DMS153 treated with DMSO at 0.1 percent for 48 hours (cell line): ENCODE data around the gene DBH.
"Not testable (repeated sequence)": the region's sequence is repeated elsewhere in the genome, so short reads cannot be mapped to it uniquely, and the experiment has no call there.

Experiments
- DNase-seq: peaks from one replicate; lab custom pipeline; 2025; ENCODE audit not compliant: unreplicated experiment; lab: John Stamatoyannopoulos, UW

The DBH gene

DNA sequence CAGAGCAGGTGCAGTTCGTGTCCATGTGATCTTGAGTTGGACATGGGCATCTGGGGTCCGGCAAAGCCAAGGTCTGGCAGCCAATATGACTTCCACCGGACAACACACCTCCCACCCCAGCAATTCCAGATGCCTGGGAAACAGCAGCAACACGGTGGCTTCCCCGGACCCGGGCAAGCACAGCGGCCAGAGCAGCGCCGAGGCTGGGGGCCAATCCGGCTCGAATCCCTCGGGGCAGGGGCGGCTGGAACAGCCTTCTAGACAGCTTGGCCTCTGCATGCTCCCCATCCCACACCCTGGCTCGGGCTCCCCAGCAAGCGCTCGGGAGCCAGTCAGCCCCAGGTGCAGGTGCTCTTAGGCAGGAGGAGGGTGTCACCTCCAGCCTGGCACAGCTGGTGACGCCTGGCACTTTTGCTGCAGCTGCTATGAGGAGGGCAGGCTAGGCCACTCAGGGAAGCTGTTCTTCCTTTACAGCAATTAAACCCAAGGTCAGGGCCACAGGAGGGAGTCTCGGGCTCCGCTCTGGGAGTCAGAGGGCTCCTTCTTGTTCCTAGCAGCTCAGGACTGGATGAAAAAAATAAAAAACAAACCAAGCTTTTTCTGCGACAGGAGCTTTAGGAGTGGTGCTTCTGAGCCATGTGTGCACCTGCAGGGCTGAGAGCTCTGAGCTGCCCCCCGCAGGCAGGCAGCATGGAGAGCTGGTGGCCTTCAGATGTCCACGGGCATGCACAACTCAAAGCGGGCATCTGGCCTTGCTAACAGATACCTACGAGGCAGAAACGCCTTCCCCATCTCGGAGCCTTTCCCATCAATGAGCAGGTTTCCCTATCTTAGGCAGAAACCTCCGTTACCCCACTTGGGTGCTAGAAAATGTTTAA is 28.2 kb downstream of the DBH start:
- no peak for DNase-seq

DNA sequence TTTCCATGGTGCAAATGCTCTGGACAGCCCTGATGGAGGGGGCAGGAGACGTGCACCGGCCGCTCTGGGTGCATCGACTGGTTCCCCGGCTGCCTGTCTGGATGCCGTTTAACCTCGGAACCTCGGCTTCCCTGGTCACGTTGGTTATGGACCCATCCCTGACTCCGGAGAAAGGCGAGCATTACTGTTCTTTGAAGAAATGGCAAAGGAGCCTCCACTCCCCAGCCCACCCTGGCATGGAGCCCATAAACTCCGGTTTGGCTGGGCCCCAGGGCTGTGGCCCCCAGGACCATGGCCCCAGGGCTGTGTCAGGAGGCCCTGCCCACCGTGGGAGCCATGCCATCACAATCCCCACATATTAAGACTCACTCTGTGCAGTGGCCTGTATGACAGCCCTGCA is 28.9 kb downstream of the DBH start:
- DNase-seq: no peak

DNA sequence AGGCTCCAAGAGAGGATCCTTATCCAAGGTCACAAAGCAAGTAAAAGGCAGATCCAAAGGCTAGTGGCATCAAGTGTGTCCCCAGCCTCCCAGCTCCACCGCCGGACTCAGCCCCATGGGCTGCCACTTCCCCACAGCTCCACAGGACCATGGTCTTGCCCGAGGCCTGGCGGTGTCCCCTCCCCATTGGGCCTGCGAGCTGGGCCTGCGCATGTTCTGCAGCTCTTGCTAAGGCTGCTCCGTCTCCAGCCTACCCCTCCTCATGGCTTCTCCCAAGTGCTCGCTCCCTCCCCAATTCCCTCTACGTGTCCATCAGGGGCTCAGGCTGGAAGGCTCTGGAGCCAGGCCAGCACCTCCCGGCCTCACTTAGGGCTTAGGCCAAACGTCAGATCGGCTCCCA is 29.4 kb downstream of the DBH start:
- no peak for DNase-seq

DNA sequence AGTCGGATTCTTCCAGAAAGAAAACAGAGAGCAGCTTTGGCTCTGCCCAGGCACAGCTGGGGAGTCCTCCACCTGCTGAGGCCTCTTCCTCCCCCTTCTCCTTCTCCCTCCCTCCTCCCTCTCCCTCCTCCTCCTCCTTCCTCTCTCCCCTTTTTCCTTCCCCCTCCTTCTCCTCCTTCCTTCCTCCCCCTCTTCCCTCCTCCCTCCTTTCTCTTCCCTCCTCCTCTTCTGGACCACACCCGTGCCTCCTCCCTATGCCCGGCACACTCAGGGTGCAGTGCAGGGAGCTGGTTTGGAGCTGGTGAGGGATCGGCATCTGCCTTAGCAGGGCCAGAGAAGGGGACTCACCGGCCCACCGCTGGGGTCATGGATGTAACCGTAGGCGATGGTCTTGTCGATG is 30.2 kb downstream of the DBH start:
- no peak for DNase-seq

DNA sequence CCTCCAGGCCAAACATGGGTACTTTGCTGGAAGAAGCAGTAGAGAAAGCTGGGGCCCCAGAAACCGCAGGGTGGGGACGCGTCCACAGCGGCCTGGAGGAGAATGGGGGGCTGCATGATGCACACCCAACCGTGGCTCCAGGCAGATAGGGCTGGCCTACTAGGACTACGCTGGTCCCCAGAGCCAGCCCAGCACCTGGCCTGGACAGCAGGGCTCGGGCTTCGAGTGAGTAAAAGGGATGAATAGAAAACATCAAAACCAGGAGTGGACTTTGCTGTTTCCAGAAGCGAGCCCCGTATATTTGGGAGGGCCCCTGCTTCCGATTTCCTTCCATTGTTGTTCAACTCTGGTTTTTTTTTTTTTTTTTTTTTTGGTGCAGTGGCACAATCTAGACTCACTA is 30.7 kb downstream of the DBH start:
- DNase-seq: no peak

DNA sequence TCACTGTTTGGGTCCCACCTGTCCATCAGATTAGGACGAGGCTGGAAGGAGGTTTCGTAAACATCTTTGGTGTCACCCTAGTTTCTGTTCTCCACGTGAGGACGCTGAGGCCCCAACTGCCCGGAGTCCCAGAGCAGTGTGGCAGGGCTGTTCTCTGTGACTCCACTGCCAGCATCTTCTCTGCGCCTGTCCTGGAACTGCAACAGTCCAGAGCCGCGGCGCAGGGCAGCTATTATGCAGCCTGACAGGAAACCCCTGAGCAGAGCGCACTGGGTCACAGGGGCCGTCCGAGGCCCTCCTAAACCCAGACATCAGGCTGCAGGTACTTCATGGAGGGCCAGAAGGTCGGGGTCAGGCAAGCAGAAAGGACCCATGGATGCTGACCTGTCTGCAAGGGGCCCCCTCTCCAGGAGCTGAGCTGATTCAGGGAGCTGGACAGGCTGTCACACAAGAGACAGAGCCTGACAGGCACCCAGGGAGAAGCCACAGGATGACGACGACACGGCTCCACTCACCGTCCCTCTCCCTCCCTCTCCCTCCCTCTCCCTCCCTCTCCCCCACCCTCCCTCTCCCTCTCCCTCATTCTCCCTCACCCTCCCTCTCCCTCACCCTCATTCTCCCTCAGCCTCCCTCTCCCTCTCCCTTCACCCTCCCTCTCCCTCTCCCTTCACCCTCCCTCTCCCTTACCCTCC is 31.7 kb downstream of the DBH start:
- DNase-seq: no peak

DNA sequence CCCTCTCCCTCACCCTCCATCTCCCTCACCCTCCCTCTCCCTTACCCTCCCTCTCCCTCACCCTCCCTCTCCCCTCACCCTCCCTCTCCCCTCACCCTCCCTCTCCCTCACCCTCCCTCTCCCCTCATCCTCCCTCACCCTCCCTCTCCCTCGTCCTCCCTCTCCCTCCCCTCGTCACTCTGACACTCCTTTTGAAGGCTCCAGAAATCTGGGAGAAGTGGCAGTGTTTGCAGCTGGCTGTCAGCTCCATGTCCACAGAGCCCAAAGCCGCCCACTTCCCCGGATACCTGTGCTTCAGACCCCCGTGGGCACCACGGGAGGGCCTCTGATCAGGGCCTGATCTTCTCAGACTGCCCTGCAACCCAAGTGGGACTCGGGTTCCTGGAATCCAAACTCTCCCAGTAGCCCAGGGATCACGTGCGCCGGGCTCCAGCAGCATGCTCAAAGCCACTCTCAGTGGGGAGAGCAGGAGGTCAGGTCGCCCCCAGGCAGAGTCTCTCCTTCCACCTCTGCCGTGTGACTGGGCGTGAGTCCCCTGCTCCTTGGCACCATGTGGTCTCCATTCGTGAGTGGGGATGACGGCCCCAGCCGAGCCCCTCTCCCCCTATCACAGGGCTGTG is 33.1 kb downstream of the DBH start:
- no peak for DNase-seq

DNA sequence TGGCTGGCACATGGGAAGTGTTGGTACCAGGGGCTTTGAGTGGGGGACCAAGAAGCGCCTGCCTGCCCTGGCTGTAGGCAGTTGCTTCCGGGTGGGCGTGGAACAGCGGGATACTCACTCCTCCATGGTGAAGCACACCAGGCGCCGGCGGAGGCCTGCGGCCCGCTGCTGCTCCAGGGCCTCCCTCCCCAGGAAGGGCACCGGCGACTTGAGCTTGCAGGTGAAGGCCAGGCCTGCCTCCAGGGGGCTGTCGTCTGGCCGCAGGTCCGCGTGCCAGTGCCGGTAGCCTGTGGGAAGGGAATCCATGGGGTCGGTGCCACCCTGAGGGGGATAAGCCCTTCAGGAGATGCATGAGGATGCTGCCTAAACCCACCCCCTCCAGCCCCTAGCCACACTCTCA is 34.3 kb downstream of the DBH start:
- DNase-seq: no peak

DNA sequence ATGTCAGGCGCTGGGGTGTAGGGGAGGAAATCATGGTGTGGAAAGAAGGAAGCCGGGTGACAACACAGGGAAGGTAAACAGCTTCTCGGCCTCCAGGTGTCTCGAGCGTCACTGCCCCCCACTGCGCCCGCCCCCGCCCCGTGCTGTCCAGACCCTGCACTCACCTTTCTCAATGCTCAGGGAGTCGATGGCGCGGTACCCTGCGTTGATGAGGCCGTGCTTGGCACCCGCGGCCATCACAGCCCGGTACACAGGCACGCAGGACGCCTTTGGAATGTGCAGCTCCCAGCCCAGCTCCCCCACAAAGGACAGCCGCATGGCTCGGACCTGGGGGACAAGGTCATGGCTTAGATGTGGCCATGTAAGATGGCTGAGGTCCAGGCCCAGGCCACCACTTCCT is 35.2 kb downstream of the DBH start:
- DNase-seq: no peak

DNA sequence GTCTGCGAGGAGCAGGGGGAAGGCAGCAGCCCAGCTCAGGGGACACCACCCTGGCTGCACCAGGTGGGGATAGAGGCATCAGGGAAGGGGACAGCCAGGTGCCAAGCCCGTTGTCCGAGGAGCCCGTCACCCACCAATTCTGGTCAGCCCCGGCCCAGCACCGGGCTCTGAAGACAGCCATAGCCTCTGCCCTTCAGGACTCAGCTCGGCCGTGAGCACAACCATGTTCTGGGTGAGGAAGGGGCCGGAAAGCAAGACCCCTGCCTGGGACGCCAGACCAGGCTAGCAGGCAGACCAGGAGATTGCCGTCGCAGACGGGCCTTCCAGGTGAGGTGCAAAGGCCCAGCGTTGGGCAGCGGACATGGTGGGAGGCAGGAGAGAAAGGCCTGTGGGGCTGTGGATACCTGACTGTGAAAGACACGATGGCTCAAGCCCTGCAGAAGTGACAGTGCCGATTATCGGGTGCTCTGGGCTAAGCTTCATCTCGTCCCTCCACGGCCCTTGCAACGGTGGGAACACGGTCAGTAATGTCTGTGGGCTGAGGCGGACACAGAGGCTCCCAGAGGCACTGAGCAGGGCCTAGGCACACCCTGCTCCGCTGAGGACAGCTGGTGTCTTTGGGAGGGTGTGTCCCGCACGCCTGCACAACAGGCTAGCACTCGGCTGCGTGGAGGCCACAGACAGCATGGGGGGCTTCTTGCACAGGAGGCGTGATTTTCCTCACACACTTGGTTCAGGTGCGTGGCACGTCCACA is 36.5 kb downstream of the DBH start:
- DNase-seq: no peak

DNA sequence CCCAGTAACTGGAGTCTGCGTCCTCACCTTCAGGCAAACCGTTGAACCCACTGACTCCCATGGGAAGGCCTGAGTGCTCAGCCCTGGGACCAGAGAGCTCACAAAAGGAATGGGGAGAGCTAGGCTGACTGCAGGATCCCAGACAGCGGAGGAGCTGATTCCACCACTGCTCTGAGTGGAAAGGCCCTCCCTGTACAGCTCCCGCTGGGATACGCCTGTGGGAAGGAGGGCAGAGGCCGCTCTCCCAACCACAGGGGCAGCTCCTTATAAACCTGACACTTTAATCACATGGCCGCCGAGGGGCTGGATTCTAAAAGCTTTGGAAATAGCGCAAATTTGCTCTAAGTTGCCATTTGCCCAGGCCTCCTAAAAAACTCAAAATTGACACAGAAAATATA is 37.1 kb downstream of the DBH start:
- no peak for DNase-seq

DNA sequence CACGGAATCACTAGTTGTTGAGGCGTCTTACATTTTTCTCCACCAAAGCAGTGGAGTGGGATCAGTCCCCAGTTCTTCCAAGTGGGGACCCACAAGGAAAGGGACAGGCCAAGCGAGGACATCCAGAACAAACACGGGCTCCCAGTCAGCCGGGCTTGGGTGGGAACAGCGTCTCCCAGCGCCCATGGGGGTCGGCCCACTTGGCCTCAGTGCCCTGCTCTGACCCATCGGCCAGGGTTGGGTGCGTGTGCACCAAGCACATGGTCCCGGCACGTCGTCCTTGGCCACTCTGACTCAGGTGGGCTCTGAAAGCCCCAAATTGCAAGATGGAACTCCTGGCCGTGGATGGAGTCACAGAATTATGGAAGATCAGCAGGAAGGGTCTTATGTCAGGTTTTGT is 37.9 kb downstream of the DBH start:
- DNase-seq: no peak

DNA sequence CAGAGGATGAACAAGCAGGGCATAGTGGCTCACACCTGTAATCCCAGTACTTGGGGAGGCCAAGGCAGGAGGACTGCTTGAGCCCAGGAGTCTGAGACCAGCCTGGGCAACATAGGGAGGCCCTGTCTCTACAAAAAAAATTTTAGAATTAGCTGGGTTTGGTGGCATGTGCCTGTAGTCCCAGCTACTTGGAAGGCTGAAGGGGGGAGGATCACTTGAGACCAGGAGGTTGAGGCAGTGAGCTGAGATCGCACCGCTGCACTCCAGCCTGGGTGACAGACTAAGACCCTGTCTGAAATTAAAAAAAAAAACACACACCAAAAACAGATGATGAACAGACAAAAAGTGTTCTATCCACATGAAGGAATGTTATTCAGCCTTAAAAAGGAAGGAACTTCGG is 39.6 kb downstream of the DBH start:
- DNase-seq: not testable (repeated sequence)

DNA sequence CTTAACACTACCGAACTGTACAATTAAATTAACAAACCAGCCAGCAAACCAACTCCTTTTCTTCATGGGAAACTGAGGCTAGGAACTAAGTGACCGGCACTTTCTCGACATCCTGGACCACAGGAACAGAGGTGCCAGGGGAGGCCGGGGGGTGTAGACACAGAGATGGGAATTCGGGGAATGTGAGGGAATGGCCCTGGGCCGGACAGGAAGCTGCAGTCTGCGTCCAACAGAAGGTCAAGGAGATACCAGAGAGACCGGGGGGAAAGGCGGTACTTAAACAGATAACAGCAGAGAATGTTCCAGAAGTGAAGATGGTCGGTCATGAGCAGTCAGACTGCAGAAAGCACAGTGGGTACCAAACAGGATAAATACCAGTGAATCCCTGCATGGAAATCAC is 40.3 kb downstream of the DBH start:
- no peak for DNase-seq

DNA sequence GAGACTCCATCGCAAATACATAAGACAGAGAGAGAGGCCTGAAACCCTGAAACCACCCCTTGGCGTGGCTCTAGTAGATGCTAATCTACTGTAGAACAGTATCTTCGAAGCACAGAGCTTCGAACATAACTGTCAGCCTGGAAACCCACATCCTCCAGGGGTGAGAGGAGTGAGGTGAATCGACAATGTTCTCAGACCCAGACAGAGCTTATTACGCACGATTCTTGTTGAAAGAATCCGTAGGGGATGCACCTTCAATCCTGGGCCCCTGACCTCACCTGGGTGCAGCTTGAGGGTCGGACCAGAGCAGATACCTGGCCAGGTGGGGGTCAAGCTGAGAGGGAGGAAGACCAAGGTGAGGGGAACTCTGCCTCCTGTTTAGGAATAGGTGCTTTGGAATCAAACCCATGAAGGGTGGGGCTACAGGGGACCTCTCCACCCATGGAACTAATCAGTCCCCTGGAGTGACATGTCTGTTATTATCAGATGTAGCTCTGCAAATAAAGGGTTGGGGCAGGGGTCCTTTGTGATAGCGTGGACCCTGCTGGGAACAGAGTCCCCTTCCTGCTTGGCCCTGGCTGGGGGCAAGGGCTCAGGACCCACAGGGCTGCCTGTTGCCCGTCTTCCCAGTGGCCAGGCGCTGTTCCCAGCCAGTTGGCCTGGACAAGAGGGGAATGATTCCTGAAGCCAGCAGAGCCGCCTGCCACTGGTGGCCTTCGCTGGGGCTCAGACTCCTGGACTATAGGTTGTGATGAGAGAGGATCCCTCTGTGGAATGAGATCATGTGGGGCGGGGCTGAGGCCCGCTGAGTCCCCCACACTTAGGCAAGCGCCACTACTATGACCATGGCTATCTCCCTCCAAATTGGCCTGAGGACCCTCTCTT is 41.2 kb downstream of the DBH start:
- no peak for DNase-seq

DNA sequence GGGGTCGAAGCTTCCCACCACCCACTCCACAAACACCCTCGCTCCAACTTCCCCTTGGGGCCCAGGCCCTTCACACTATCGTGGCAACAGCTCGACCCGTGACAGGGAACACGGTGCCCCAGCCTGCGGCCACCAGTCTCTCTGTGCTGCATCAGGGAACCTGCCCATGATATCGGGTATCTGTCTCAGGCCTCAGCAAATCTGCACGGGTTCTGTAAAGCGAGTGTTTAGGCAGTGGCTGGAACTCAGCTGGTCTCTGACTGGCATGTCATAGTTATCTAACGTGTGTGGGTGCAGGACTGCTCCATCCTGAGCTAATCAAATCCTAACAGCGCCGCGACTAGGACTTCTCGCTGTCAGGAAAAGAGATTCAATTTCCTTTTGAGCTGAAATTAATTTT is 42.9 kb downstream of the DBH start:
- no peak for DNase-seq

DNA sequence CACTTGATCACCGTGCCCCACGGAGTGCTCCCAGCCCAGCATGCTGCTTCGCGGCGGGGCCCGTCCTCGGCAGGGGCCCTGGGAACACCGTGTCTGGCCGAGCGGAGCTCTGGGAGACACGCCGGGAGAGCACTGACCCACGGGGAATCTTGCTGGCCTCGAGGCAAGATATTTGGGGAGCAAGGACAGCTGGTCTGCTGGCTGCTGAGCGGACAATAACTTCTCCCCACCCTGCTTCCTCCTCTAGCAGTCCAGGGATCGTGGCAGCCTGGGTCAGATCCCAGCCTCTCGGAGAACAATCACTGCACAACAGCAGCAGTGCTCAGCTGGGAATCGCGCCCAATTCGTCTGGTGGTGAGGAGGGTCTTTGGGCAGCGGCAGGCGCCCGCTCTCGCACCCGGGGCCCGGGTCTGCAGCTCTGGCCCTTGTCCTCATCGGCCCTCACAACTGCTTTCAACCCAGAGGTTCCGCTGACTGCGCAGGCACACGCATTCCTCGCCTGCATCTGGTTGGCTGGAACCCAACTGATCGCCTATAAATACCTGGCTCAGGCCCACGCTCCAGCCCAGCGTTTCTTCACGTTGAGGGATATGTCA is 43.4 kb downstream of the DBH start:
- DNase-seq: no peak

DNA sequence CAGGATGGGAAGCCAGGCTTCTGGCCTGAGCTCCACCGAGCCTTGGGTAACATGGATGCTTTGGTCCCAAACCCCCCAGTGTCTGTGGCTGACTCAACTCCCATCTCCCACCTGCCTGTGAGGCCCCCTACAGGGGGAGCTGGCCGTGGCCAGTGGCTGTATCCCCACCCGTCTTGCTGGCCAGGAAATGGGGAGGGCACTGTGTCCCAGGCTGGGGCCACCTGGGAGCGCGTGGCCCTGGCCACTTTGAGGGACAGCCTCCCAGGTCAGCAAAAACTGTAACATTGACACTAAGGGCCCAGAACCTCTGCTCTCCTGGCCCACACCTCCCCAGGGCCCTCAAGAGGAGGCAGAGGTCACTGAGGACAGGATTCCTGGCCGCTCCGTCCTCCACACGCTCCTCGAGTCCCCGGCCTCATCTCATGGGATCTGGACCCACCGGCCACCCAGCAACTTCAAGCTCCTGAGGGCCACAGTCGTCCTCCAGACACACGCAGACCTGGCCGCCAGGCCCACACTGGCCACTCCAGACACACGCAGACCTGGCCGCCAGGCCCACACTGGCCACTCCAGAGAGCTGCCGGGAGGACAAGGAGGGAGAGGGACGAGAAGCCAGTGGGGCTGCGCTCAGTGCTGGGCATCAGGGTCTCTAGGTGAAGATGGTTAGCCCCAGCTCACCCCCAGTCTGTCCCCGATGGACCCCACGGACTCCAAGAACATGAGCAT is 44.2 kb downstream of the DBH start:
- no peak for DNase-seq

DNA sequence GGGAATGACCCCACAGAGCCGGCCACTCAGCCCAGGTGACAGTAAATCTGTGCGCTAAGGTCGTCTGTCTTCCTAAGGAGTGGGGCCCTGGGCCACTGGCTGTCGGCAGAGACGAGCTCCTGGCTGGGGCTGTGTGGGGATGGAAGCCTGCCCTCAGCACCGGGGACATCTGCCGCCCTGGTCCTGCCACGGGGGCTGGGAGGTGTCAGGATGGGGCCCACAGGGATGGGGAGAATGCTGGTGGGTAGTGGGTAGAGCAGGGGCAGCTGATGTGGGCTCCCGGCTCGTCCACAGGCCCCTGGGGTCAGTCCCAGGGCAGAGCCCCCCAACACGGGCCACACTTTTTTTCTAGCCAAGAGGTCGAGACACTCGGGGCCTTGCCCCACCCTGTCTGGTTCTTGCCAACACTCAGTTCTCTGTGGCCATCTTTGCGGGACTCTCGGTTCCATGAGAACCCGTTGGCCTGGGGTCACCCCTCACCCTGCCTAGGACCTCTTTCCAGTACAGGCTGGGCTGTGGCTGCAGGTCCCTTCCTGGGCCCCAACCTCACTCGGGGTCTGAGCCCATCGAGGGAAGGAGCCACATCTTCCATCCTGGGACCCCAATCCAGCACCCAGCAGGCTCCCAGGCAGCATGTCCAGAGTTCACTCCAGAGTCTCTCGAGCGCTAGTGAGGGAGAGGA is 45.0 kb downstream of the DBH start:
- DNase-seq: no peak
